H9 (cell line): ENCODE measurements around the gene ZNRF2. TPM values are rescaled to one million over a fixed set of nuclear protein-coding genes. Genes with fewer than 3 reads are reported as not detected.

Experiments
- DNase-seq: peaks from one replicate; pipeline ENCODE4 v3.0.0-alpha.2; 2017
- H2AFZ ChIP-seq: one replicate; pipeline ENCODE4 v1.6.1; 2013; ENCODE audit warnings: mild to moderate bottlenecking, low read length, control low read depth, moderate library complexity
- H2AK5ac ChIP-seq: 2 replicates; pipeline ENCODE4 v1.6.1; 2013; ENCODE audit warnings: low read length, control low read depth, mixed read lengths; ENCODE audit not compliant: insufficient read length
- H2BK120ac ChIP-seq: one replicate; pipeline ENCODE4 v1.6.1; 2013; ENCODE audit warnings: low read depth, mild to moderate bottlenecking, low read length, control low read depth, inconsistent platforms; ENCODE audit not compliant: poor library complexity, severe bottlenecking
- H2BK12ac ChIP-seq: 2 replicates; pipeline ENCODE4 v1.6.1; 2013; ENCODE audit warnings: low read length, control low read depth, mixed read lengths, low read depth; ENCODE audit not compliant: insufficient read length
- H2BK15ac ChIP-seq: 2 replicates; pipeline ENCODE4 v1.6.1; 2013; ENCODE audit warnings: low read depth, low read length, control low read depth
- H2BK20ac ChIP-seq: one replicate; pipeline ENCODE4 v1.6.1; 2013; ENCODE audit warnings: low read depth, mild to moderate bottlenecking, low read length, control low read depth, inconsistent platforms; ENCODE audit not compliant: poor library complexity, severe bottlenecking
- H2BK5ac ChIP-seq: 2 replicates; pipeline ENCODE4 v1.6.1; 2013; ENCODE audit warnings: low read length, control low read depth, mixed read lengths; ENCODE audit not compliant: insufficient read length
- H3K14ac ChIP-seq: 2 replicates; pipeline ENCODE4 v1.6.1; 2013; ENCODE audit warnings: low read length, control low read depth; ENCODE audit not compliant: insufficient read depth
- H3K18ac ChIP-seq: 2 replicates; pipeline ENCODE4 v1.6.1; 2013; ENCODE audit warnings: low read depth, mild to moderate bottlenecking, mixed read lengths, low read length, control low read depth; ENCODE audit not compliant: insufficient read length
- H3K23ac ChIP-seq: 2 replicates; pipeline ENCODE4 v1.6.1; 2013; ENCODE audit warnings: low read length, control low read depth, mixed read lengths, low read depth; ENCODE audit not compliant: insufficient read length
- H3K23me2 ChIP-seq: 2 replicates; pipeline ENCODE4 v1.6.1; 2013; ENCODE audit warnings: low read depth, mild to moderate bottlenecking, mixed read lengths, low read length, control low read depth; ENCODE audit not compliant: insufficient read length, poor library complexity, severe bottlenecking
- H3K27ac ChIP-seq: 2 replicates; pipeline ENCODE4 v1.5.1; 2013; ENCODE audit warnings: low read length, control low read depth, mixed read lengths, low read depth; ENCODE audit not compliant: insufficient read length
- H3K27me3 ChIP-seq: 2 replicates; pipeline ENCODE4 v1.6.1; 2013; ENCODE audit warnings: low read length, control low read depth, inconsistent platforms; ENCODE audit not compliant: insufficient read depth
- H3K4ac ChIP-seq: 2 replicates; pipeline ENCODE4 v1.6.1; 2013; ENCODE audit warnings: low read depth, mild to moderate bottlenecking, control low read depth, inconsistent platforms, low read length, moderate library complexity
- H3K4me1 ChIP-seq: 2 replicates; pipeline ENCODE4 v1.6.1; 2013; ENCODE audit warnings: low read length, control low read depth, inconsistent platforms; ENCODE audit not compliant: insufficient read depth
- H3K4me2 ChIP-seq: 2 replicates; pipeline ENCODE4 v1.6.1; 2013; ENCODE audit warnings: low read length, control low read depth, mixed read lengths; ENCODE audit not compliant: insufficient read length, insufficient read depth
- H3K56ac ChIP-seq: 2 replicates; pipeline ENCODE4 v1.6.1; 2013; ENCODE audit warnings: low read depth, mild to moderate bottlenecking, mixed read lengths, low read length, control low read depth; ENCODE audit not compliant: insufficient read length
- H3K79me1 ChIP-seq: 2 replicates; pipeline ENCODE4 v1.6.1; 2013; ENCODE audit warnings: low read depth, mild to moderate bottlenecking, moderate library complexity, low read length, control low read depth, inconsistent platforms; ENCODE audit not compliant: insufficient read depth, poor library complexity, severe bottlenecking
- H3K79me2 ChIP-seq: 2 replicates; pipeline ENCODE4 v1.6.1; 2013; ENCODE audit warnings: low read length, control low read depth, inconsistent platforms; ENCODE audit not compliant: insufficient read depth
- H3K9ac ChIP-seq: 2 replicates; pipeline ENCODE4 v1.6.1; 2013; ENCODE audit warnings: low read length, control low read depth, mixed read lengths; ENCODE audit not compliant: insufficient read length; ENCODE audit errors: extremely low read depth
- H3K9me3 ChIP-seq: one replicate; pipeline ENCODE4 v1.6.1; 2013; ENCODE audit warnings: low read depth, low read length, inconsistent platforms; ENCODE audit not compliant: control insufficient read depth
- H3T11ph ChIP-seq: one replicate; pipeline ENCODE4 v1.6.1; 2013; ENCODE audit warnings: mild to moderate bottlenecking, low read length, control low read depth, inconsistent platforms
- H4K20me1 ChIP-seq: one replicate; pipeline ENCODE4 v1.6.1; 2013; ENCODE audit not compliant: control insufficient read depth, insufficient read length, insufficient read depth
- H4K5ac ChIP-seq: 2 replicates; pipeline ENCODE4 v1.6.1; 2013; ENCODE audit warnings: low read depth, mild to moderate bottlenecking, mixed read lengths, low read length, control low read depth; ENCODE audit not compliant: insufficient read length
- H4K8ac ChIP-seq: replicated peaks from 2 replicates; pipeline ENCODE4 v1.6.1; 2013; ENCODE audit warnings: low read length, control low read depth, mixed read lengths, low read depth; ENCODE audit not compliant: insufficient read length
- H4K91ac ChIP-seq: 2 replicates; pipeline ENCODE4 v1.6.1; 2013; ENCODE audit warnings: low read depth, mild to moderate bottlenecking, moderate library complexity, mixed read lengths, low read length, control low read depth; ENCODE audit not compliant: insufficient read length
- H3K27ac Mint-ChIP-seq, 3 experiments: 2 replicates in 2 of 3; 3 replicates in 1 of 3; pipeline ENCODE4 v1.8.0; 2020 to 2021; ENCODE audit warnings: mixed read lengths in 3 of 3, mild to moderate bottlenecking in 1 of 3, moderate library complexity in 1 of 3
- H3K27me3 Mint-ChIP-seq: 2 replicates; pipeline ENCODE4 v1.8.0; 2021; ENCODE audit warnings: low read depth, mild to moderate bottlenecking, moderate library complexity, mixed read lengths
- H3K36me3 Mint-ChIP-seq, 3 experiments: 2 replicates in 2 of 3; 3 replicates in 1 of 3; pipeline ENCODE4 v1.8.0; 2020 to 2021; ENCODE audit warnings: low read depth in 3 of 3, mixed read lengths in 3 of 3; ENCODE audit not compliant: insufficient read depth in 1 of 3
- H3K4me1 Mint-ChIP-seq, 2 experiments: 2 replicates each; pipeline ENCODE4 v1.8.0; 2020; ENCODE audit warnings: mixed read lengths in 2 of 2
- H3K4me3 Mint-ChIP-seq, 2 experiments: 2 replicates in 1 of 2; 3 replicates in 1 of 2; pipeline ENCODE4 v1.8.0; 2020 to 2021; ENCODE audit warnings: mild to moderate bottlenecking in 2 of 2, mixed read lengths in 2 of 2, moderate library complexity in 1 of 2
- H3K9me3 Mint-ChIP-seq, 2 experiments: 2 replicates in 1 of 2; 3 replicates in 1 of 2; pipeline ENCODE4 v1.8.0; 2020; ENCODE audit warnings: mild to moderate bottlenecking in 2 of 2, mixed read lengths in 2 of 2, moderate library complexity in 1 of 2
- CTCF ChIP-seq: fragments of 200-600 bp; sonication (generic); conservative IDR thresholded peaks from 3 replicates; pipeline ENCODE4 v1.8.0; 2021; ENCODE audit warnings: antibody characterized with exemption, mild to moderate bottlenecking
- WGBS: extraction: QIAGEN DNeasy Blood & Tissue Kit; methylation state at CpG from one replicate; pipeline ENCODE4 v1.1.7; 2013; ENCODE audit warnings: missing lambda C conversion rate, low lambda C conversion rate, mixed read lengths; ENCODE audit not compliant: insufficient read length; ENCODE audit errors: extremely low coverage; 5-methylcytosine and 5-hydroxymethylcytosine counted together
- total RNA-seq: library from RNA; stranded (reverse); gene quantifications from 2 replicates; pipeline ENCODE4 v1.2.1, GENCODE V29; 2021

ZNRF2 gene
- total RNA-seq, 1 experiment from 2014 or later: 16.5 TPM

GRCh38 chr7:30249986-30250774 is 34.2 kb upstream of the ZNRF2 start:
- Histone ChIP-seq H2BK20ac (no peak overlapping the region), H4K5ac (no peak overlapping the region), H3T11ph (no peak overlapping the region), H3K56ac (no peak overlapping the region), H3K14ac (no peak overlapping the region), H3K79me1 (no peaks in the 10 kb centered on the region), H2BK15ac (no peak overlapping the region), H2BK12ac (no peak overlapping the region), H4K8ac (no peak overlapping the region), H3K18ac (no peak overlapping the region), H3K27me3 (no peaks in the 10 kb centered on the region), H2BK5ac (no peak overlapping the region), H2AFZ (no peak overlapping the region), H3K9ac (no peak overlapping the region), H4K20me1 (no peaks in the 10 kb centered on the region), H3K4me1 (peaks cover 6% of the 10 kb centered on the region; the same call in 1 of the 2 replicates), H3K23me2 (no peaks in the 10 kb centered on the region), H3K23ac (no peak overlapping the region), H4K91ac (no peak overlapping the region), H3K9me3 (no peaks in the 10 kb centered on the region), H3K4me2 (no peak overlapping the region), H3K79me2 (no peaks in the 10 kb centered on the region), H2BK120ac (no peak overlapping the region), H3K27ac (no peak overlapping the region), H3K4ac (no peak overlapping the region), H2AK5ac (no peak overlapping the region)
- Mint-ChIP-seq H3K9me3 (no peaks in the 10 kb centered on the region), H3K4me1 (peaks cover 14 to 16% of the 10 kb centered on the region in 2 experiments), H3K4me3 (no peak overlapping the region), H3K27me3 (peaks cover 3% of the 10 kb centered on the region; the same call in 1 of the 2 replicates), H3K27ac (no peak overlapping the region), H3K36me3 (no peaks in the 10 kb centered on the region)
- no peak for DNase-seq
- TF ChIP-seq CTCF: no peak
- no CpG with 5 or more reads among the region's 2 CpGs for WGBS
